ENCODE results near the gene CROCC.

GRCh38 chr1:16957731-16958130, 36.0 kb downstream of the CROCC start:
- no peak for TF ChIP-seq CTCF (IDR thresholded peaks at IDR 0.05)
- no peak for TF ChIP-seq POLR2A (IDR thresholded peaks at IDR 0.05)

Measured in lower leg skin (tissue), 3 donors.